GM13977 (cell line): ENCODE data around the gene CMTM7.
A peak's percentile ranks its signal among the peaks of the same experiment; 100 is the strongest.

Experiments used
- DNase-seq: peaks from one replicate; pipeline ENCODE4 v3.0.0; 2012; ENCODE audit warnings: low spot score
- CTCF ChIP-seq: IDR thresholded peaks from 2 replicates; pipeline ENCODE4 v1.5.1; 2012; ENCODE audit warnings: mild to moderate bottlenecking, control low read depth; ENCODE audit not compliant: insufficient read depth; ENCODE audit errors: extremely low read depth, missing control alignments
- in situ Hi-C: fragments of 300-500 bp; cut with MboI; formaldehyde crosslinking; loops from one replicate; pipeline ENCODE4 v1.12.0; 2022; ENCODE audit warnings: low sequenced_read_pairs, low pct_unique_long_range_greater_than_20kb, mixed read lengths, inconsistent platforms; ENCODE audit not compliant: unreplicated experiment

The CMTM7 gene

GRCh38 chr3:32499585-32499984, 107.9 kb downstream of the CMTM7 start:
- in situ Hi-C loops, result no loop called here
- DNase-seq, result no peak
- TF ChIP-seq CTCF, result no peak

GRCh38 chr3:32500231-32500630, 108.6 kb downstream of the CMTM7 start:
- DNase-seq, result no peak
- in situ Hi-C loops, result loop anchor here (10.0 to 25.0 kb wide), 2 partner anchors 165 to 412 kb away; no protein-coding TSS in a partner anchor
- no peak for TF ChIP-seq CTCF

GRCh38 chr3:32500880-32501782, 109.5 kb downstream of the CMTM7 start:
- DNase-seq, result no peak
- no peak for TF ChIP-seq CTCF
- in situ Hi-C loops, result loop anchor here (10.0 to 25.0 kb wide), 2 partner anchors 164 to 411 kb away; no protein-coding TSS in a partner anchor

GRCh38 chr3:32501783-32502117, 110.1 kb downstream of the CMTM7 start:
- no peak for TF ChIP-seq CTCF
- in situ Hi-C loops, result loop anchor here (10.0 to 25.0 kb wide), 2 partner anchors 163 to 411 kb away; no protein-coding TSS in a partner anchor
- DNase-seq, result no peak

GRCh38 chr3:32502118-32502945, 110.7 kb downstream of the CMTM7 start, which contains the start of gene CMTM6:
Gene CMTM6 (minus strand): TSS chr3:32502852. CDS start chr3:32502745, 107 bp downstream.
- DNase-seq, result peak; percentile 92
- TF ChIP-seq CTCF, result no peak
- in situ Hi-C loops, result loop anchor here (10.0 to 25.0 kb wide), 2 partner anchors 162 to 410 kb away; no protein-coding TSS in a partner anchor

- DNase-seq, result no peak
- in situ Hi-C loops, result loop anchor here (10.0 to 25.0 kb wide), 2 partner anchors 162 to 409 kb away; no protein-coding TSS in a partner anchor
- TF ChIP-seq CTCF, result no peak
These were observed 111.3 kb downstream of the CMTM7 start for GRCh38 chr3:32502946-32503286.
